Kasumi-1 (cell line): ENCODE results near the gene APOL1.

ENCODE experiments used
- DNase-seq, 2 experiments: peaks; one replicate each; lab custom pipeline; 2025; lab: John Stamatoyannopoulos, UW

Gene APOL1

DNA sequence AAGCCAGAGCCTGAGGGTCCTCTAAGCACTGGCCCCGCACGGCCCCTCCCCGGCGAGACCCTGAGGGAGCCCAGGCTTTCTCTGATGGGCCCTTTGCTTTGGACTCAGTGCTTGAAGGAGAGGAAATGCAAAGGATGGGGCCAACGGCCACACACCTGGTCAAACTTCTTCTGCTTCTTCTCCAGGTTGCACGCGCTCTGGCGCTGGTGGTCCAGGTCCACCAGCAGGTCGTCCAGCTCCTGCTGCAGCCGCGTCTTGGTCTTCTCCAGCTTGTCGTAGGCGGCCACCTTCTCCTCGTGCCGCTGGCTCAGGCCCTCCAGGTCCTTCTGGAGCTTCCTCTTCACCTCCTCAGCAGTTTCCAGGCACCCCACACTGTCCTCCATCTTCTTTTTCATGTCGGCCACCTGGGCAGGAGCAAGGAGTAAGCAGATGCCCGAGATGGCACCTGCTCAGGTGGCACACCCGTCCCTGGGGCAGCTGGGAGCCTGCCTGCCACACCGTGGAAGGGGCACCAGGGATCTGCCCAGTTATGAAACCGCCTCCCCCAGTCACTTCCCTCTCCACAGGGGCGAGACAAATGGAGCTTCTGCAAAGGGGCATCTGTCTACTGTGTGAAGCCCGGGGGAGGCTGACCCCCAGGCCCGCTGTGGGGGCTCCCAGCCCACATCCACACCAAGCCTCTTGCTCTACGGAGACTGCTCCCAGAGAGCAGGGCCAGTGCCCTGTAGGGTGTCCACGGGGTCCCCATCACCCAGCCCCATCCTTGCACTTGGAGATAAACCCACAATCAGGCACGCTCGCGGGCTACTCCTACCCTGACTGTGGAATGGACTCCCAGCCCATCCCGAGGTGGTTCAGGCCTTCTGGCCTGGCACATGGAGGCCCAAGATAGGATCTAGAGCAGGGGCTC, 39.2 kb downstream of the APOL1 start:
- no peak for DNase-seq

- no peak for DNase-seq
Measured at GRCh38 chr22:36292823-36293530, 40.0 kb downstream of the APOL1 start.

DNA sequence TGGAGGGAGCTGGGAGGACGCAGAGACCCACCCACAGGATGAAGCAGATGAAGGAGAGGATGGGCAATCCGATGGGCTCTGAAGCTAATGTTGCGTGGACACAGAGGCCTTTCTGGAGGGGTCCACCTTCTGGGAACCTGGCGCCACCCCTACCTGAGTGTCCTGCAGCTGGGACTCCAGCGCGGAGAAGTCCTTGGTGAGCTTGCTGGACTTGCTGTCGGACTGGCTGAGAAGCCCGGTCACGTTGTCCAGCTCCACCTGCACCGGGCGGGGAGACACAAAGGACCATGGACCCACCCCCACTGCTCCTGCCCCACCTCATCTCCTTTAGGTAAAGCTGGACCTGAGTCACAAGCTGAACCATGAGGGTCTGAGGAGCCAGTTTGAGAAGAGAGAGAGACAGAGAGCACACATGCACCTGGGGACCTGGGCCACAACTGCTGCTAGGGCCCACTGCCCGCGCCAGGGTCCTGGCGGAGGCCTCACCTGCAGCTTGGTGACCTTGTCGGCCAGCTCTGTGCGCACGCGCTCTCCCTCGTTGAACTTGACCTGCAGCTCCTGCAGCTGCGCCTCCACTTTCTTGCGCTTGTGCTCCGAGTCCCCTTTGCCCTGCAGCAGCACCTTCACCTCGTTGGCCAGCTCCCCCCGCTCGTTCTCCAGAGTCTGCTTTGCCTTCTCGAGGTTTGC, 40.8 kb downstream of the APOL1 start:
- no peak for DNase-seq

GRCh38 chr22:36294293-36294620, 41.3 kb downstream of the APOL1 start:
- DNase-seq, result no peak

DNA sequence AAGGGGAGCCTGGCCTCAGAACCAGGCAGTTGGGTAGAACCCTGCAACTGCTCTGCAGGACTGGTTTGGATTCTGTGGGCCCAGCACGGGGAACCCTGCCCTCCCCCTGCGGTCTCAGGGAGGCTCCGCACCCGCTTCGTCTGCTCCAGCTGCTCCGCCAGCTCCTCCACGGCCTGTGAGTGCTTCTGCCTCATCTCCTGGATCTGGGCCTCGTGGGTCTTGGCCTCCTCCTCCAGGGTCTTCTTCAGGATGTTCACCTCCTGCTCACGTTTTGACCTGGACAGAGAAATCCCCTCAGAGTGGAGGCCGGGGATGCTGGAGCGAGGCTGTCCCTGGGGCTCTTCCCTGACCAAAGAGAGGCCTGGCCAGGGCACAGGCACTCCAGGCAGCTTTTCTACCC, 41.9 kb downstream of the APOL1 start:
- no peak for DNase-seq

DNA sequence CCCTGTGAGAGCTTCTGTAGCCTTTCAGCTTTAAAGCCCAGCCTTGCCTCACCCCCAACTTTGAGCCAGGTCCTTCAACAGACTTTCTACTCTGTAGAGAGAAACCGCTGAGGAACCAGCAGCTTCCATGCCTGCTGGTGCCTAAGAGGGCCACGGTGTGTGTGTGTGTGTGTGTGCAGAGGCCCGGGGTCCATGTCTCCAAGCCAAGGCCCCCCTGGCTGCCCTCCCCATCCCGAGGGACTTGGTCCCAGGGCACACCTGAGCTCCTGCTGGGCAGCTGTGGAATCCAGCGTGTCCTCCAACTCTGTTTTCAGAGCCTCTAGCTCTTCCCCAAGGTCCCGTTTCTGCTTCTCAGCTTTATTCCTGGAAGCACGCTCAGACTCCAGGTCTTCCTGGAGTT, 42.3 kb downstream of the APOL1 start:
- no peak for DNase-seq

- no peak for DNase-seq
Measured at GRCh38 chr22:36296690-36297089, 43.8 kb downstream of the APOL1 start.

- no peak for DNase-seq
Measured at GRCh38 chr22:36297568-36297967, 44.6 kb downstream of the APOL1 start.

DNA sequence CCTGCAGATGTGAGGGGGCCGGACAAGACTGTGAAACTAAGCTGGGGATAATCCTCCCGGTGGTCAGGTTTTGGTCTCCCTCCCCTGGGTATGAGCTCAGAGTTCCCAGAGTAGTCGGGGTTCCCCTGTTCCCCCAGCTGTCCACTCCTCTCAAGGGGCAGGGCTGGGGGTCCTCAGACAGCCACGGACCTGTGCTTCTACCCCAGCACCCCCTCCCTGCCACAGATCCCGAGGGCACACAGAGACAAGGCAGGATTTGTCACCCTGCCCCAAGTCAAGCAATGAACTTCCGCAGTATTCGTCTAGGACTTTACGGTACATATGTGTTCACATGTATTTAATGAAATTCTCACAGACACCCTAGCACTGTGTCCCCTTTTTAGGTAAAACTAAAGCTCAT, 45.2 kb downstream of the APOL1 start:
- no peak for DNase-seq

DNA sequence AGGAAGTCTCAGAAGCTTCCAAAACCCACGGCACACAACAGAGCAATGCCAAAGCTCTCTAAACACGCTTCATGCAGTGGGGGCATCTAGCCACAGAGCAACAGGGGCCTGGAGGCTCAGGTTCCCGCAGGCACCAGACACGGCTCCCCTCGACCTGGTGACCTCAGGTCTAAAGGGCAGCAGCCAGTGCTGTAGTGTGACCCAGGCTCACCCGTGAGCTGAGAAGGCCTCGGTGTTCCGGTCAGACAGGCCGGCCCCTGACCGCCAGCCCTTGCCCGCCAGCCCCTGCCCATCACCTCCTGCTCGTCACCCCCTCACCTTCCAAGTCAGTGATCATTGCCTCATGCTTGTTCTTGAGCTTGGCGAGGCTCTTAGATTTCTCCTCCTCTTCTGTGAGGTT, 45.7 kb downstream of the APOL1 start:
- DNase-seq, result no peak

DNA sequence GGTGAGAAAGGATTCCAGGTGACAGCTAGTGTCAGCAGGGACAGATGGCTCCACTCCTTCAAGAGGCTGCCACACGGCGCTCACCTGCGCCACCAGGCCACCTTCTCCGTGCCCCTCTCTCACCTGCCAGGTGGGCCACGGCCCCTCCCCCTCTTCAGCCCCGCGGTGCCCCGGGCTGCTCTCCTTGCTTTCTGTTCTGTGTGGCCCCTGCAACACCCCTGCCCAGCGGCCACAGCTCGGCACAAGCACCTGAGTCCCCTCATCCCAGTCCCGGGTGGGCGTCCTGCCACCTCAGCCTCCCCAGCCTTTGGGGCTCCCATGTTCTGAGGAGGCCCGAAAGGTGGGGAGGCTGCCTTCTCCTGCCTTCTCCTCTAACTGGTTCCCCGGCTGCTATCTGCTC, 46.4 kb downstream of the APOL1 start:
- DNase-seq, result no peak

- no peak for DNase-seq
Measured at GRCh38 chr22:36299911-36300310, 47.0 kb downstream of the APOL1 start.

- DNase-seq, result no peak
Measured at GRCh38 chr22:36300396-36301212, 47.7 kb downstream of the APOL1 start.

- DNase-seq, result peak; percentile 45 to 59
Measured at GRCh38 chr22:36301384-36301828, 48.5 kb downstream of the APOL1 start.

- no peak for DNase-seq
Measured at GRCh38 chr22:36301851-36302250, 48.9 kb downstream of the APOL1 start.

- no peak for DNase-seq
Measured at GRCh38 chr22:36302439-36303114, 49.6 kb downstream of the APOL1 start.

GRCh38 chr22:36303115-36303467, 50.2 kb downstream of the APOL1 start:
- no peak for DNase-seq

DNA sequence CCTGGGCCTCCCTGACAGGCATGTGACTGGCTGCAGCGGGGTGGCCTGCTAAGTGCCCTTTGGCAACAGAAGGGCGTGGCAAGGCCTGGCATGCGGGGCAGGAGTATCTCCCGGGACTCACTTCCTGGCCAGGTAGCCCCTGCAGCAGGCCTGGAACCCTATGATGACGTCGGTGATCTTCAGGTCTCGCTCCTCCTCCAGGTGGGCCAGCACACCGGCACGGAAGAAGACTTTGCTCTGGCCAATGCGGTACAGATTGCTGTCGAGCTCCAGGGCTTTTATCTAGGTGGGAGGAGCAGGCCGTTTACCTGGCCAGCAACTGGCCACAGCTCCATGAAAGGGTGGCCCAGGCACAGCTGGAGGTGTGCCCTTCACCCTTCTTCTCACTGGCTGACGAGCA, 50.9 kb downstream of the APOL1 start:
- DNase-seq, result no peak

GRCh38 chr22:36304429-36304828, 51.5 kb downstream of the APOL1 start:
- DNase-seq, result no peak

- DNase-seq, result no peak
Measured at GRCh38 chr22:36305813-36306212, 52.9 kb downstream of the APOL1 start.

- DNase-seq, result no peak
Measured at GRCh38 chr22:36306227-36306626, 53.3 kb downstream of the APOL1 start.

- no peak for DNase-seq
Measured at GRCh38 chr22:36308880-36309279, 55.9 kb downstream of the APOL1 start.
